Parathyroid adenoma (tissue), 2 donors: ENCODE measurements around the gene GPER1.
A peak's percentile ranks its signal among the peaks of the same experiment; 100 is the strongest.

Experiments used
- H2AFZ ChIP-seq: fragments of 300-600 bp; sonication (generic); one replicate; pipeline ENCODE4 v1.7.0; 2017; ENCODE audit warnings: antibody characterized with exemption, mild to moderate bottlenecking
- H3K27ac ChIP-seq: fragments of 300-600 bp; sonication (generic); one replicate; pipeline ENCODE4 v1.7.0; 2017
- H3K27me3 ChIP-seq: fragments of 300-600 bp; sonication (generic); one replicate; pipeline ENCODE4 v1.7.0; 2017; ENCODE audit warnings: low read length; ENCODE audit not compliant: control insufficient read depth, insufficient read depth
- H3K36me3 ChIP-seq: fragments of 300-600 bp; sonication (generic); one replicate; pipeline ENCODE4 v1.7.0; 2017; ENCODE audit warnings: low read length; ENCODE audit not compliant: control insufficient read depth, insufficient read depth
- H3K4me1 ChIP-seq: fragments of 300-600 bp; sonication (generic); one replicate; pipeline ENCODE4 v1.7.0; 2017; ENCODE audit warnings: control low read depth
- H3K4me2 ChIP-seq: fragments of 300-600 bp; sonication (generic); one replicate; pipeline ENCODE4 v1.7.0; 2017; ENCODE audit warnings: low read length
- H3K4me3 ChIP-seq: fragments of 300-600 bp; sonication (generic); one replicate; pipeline ENCODE4 v1.7.0; 2017; ENCODE audit warnings: low read depth, low read length
- H3K79me2 ChIP-seq: fragments of 300-600 bp; sonication (generic); one replicate; pipeline ENCODE4 v1.7.0; 2017; ENCODE audit warnings: control low read depth
- H3K9ac ChIP-seq: fragments of 300-600 bp; sonication (generic); one replicate; pipeline ENCODE4 v1.7.0; 2017; ENCODE audit warnings: mild to moderate bottlenecking
- H3K9me3 ChIP-seq: fragments of 300-600 bp; sonication (generic); one replicate; pipeline ENCODE4 v1.7.0; 2017; ENCODE audit warnings: low read length; ENCODE audit not compliant: control insufficient read depth
- TF ChIP-seq, protein P1 (sequence below): fragments of 300-600 bp; sonication (generic); IDR thresholded peaks from one replicate; pipeline ENCODE4 v1.7.0; 2017; ENCODE audit warnings: antibody characterized with exemption, mild to moderate bottlenecking
- donor health status: primary hyperparathyroidism.

GPER1 gene

DNA sequence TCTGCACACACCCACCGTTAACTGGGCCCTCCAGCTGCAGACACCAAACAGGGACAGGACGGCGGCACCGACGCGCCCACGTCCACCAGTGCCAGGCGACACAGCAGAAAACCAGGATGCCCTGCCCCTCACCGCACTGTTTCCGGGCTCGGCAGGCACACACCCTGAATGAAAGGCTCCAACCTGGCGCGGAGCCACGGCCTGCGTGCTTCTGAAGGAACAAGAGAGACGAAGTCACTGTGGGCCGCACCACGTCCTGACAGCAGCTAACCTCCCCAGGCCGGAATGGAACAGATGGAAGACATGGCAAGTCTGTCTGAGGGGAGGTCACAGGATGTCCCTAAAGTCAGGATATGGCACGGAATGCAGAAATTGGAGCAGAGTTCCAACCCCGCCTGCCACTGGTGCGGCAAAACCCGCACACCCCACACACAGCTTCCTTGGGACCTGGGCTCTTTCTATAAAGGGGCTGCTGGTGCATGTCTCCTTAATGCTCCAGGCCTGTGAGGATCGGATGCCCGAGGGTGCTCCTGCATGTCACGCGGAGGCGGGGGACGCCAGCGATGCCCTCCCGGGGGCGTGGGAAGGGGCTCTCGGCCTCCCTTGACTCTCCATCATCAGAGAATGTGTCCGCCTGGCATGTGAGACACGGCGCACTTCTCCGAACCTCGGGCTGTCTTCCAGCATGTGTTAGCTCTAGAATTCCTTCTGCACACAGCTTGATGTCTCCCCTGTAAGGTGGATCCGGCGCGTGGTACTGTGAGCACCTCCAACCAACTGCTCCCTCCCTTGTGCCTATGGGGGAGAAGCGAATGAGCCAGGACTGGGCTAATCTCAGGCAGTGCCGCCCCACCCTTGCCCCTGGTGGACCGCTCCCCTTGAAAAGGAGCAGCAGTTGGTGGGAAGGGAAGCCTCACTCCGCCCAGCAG lies 3.9 kb upstream of the GPER1 start:
- no peak overlapping the region for H3K9ac ChIP-seq
- H3K4me2 ChIP-seq: no peak overlapping the region
- TF ChIP-seq, protein P1, sequence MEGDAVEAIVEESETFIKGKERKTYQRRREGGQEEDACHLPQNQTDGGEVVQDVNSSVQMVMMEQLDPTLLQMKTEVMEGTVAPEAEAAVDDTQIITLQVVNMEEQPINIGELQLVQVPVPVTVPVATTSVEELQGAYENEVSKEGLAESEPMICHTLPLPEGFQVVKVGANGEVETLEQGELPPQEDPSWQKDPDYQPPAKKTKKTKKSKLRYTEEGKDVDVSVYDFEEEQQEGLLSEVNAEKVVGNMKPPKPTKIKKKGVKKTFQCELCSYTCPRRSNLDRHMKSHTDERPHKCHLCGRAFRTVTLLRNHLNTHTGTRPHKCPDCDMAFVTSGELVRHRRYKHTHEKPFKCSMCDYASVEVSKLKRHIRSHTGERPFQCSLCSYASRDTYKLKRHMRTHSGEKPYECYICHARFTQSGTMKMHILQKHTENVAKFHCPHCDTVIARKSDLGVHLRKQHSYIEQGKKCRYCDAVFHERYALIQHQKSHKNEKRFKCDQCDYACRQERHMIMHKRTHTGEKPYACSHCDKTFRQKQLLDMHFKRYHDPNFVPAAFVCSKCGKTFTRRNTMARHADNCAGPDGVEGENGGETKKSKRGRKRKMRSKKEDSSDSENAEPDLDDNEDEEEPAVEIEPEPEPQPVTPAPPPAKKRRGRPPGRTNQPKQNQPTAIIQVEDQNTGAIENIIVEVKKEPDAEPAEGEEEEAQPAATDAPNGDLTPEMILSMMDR: no peak
- no peak overlapping the region for H2AFZ ChIP-seq
- H3K4me1 ChIP-seq: peaks cover 10% of the 10 kb centered on the region
- H3K27ac ChIP-seq: no peak overlapping the region
- no peak overlapping the region for H3K4me3 ChIP-seq
- no peaks in the 10 kb centered on the region for H3K27me3 ChIP-seq
- H3K36me3 ChIP-seq: no peaks in the 10 kb centered on the region
- H3K79me2 ChIP-seq: peaks cover 41% of the 10 kb centered on the region
- no peaks in the 10 kb centered on the region for H3K9me3 ChIP-seq

DNA sequence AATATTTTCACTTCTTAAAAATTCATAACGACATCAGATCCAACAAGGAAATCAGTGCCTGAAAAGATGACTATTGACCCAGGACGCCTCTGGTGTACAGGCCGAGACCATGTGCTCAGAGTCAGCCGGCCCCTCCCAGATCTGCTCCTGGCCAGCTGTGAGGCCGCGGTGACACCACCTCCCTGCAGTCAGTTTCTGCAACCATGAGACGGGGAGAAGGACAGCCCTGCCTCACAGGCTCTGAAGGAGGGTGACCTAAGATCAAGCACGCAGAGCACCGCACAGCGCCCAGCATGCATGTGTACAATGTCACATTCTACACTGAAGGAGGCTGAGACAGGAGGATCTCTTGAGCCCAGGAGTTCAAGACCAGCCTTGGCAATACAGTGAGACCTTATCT lies 2.6 kb upstream of the GPER1 start:
- peaks cover 10% of the 10 kb centered on the region for H3K4me1 ChIP-seq
- no peak overlapping the region for H3K27ac ChIP-seq
- H3K79me2 ChIP-seq: peaks cover 32% of the 10 kb centered on the region
- H3K27me3 ChIP-seq: no peaks in the 10 kb centered on the region
- TF ChIP-seq, protein P1: no peak
- no peak overlapping the region for H2AFZ ChIP-seq
- H3K9ac ChIP-seq: no peak overlapping the region
- no peaks in the 10 kb centered on the region for H3K9me3 ChIP-seq
- H3K4me2 ChIP-seq: no peak overlapping the region
- H3K4me3 ChIP-seq: no peak overlapping the region
- no peaks in the 10 kb centered on the region for H3K36me3 ChIP-seq

DNA sequence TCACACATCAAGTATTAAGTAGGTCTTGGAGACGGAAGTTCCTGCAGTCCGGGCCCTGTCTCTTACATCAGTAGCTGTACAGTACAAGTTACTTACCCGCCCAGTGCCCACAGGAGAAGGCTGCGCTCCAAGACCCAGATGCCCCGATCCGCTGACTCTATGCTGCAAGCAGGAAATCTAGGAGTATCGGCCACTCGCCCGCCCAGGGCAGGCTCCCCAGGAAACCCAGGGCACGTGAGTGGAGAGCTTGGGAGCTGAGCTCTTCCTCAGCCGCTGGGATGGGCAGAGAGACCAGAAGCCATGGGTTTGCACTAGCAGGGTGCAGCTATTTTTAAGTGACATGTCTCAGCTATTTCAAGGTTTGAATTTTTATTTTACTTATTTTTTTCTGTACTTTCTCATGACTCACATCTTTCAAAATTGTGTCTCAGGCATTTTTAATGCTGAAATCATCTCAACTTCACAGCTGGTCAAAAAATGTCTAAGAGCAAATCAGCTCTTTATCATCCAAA lies 1.9 kb upstream of the GPER1 start:
- no peak overlapping the region for H3K4me2 ChIP-seq
- TF ChIP-seq, protein P1: no peak
- no peak overlapping the region for H3K9ac ChIP-seq
- H3K4me3 ChIP-seq: no peak overlapping the region
- no peaks in the 10 kb centered on the region for H3K9me3 ChIP-seq
- no peaks in the 10 kb centered on the region for H3K27me3 ChIP-seq
- H3K27ac ChIP-seq: no peak overlapping the region
- peaks cover 10% of the 10 kb centered on the region for H3K4me1 ChIP-seq
- H2AFZ ChIP-seq: no peak overlapping the region
- no peaks in the 10 kb centered on the region for H3K36me3 ChIP-seq
- peaks cover 25% of the 10 kb centered on the region for H3K79me2 ChIP-seq

DNA sequence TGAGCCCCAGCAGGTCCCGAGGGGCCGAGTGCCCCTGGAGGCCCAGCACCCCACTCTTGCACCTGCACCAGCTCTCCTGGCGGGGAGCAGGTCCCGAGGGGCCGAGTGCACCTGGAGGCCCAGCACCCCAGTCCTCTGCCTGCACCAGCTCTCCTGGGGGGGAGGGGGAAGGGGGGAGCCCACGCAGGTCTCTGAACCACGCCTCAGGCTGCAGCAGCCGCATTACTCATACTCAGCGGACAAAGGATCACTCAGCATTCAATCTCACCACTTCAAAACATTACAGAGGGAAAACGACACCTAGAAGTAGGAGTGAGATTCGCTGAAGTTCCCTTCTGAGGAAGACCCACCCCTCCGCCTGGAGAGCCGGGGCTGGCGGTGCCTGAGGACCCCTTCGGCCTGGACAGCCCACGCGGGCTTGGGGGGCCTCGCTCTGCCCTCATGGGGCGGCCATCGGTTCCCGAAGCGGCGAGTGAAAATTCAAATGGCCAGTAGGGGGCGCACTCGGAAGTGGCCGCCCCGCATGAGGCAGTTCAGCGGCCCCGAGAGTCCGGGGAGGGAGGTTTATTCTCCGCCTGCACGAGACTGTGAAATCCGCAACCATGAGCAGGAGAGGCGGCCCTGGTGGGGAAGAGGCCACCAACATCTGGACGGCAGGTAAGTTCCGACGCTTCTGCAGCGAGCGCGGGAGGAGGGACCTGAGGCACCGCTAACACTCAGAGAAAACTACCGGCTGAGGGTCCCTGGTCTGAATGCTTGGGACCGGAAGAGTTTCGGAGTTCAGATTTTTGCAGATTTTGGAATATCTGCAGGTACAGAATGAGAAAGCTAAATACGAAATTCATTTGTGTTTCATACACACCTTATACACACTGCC lies 1.1 kb upstream of the GPER1 start:
- Histone ChIP-seq H3K4me3 (no peak overlapping the region), H3K9me3 (no peaks in the 10 kb centered on the region), H3K4me2 (no peak overlapping the region), H3K36me3 (no peaks in the 10 kb centered on the region), H3K27me3 (no peaks in the 10 kb centered on the region), H3K79me2 (peaks cover 18% of the 10 kb centered on the region), H3K9ac (no peak overlapping the region), H2AFZ (peak overlapping the region; percentile 40), H3K27ac (no peak overlapping the region), H3K4me1 (peaks cover 10% of the 10 kb centered on the region)
- TF ChIP-seq, protein P1: peak; percentile 89
